ENCODE measurements around the gene CHST1.
A peak's percentile ranks its signal among the peaks of the same experiment; 100 is the strongest.

CHST1 gene

GRCh38 chr11:45647329-45647728, 18.1 kb downstream of the CHST1 start:
- Mint-ChIP-seq H3K27ac (no peak overlapping the region), H3K4me1 (no peaks in the 10 kb centered on the region), H3K9me3 (no peaks in the 10 kb centered on the region), H3K36me3 (no peaks in the 10 kb centered on the region), H3K4me3 (no peak overlapping the region)
- DNase-seq (ENCODE audit: low spot score in 2 of 2) (peak in 1 of 2 donors; percentile 39), ATAC-seq (peak; percentile 51)

- Mint-ChIP-seq H3K9me3 (no peaks in the 10 kb centered on the region), H3K4me3 (no peak overlapping the region), H3K27ac (no peak overlapping the region), H3K36me3 (no peaks in the 10 kb centered on the region), H3K4me1 (no peaks in the 10 kb centered on the region)
- ATAC-seq: peak; percentile 48
- DNase-seq (ENCODE audit: low spot score in 2 of 2): peak in 1 of 2 donors; percentile 45
These were observed 19.0 kb downstream of the CHST1 start for GRCh38 chr11:45646275-45646927.

- Mint-ChIP-seq H3K36me3 (no peaks in the 10 kb centered on the region), H3K4me3 (no peak overlapping the region), H3K4me1 (no peaks in the 10 kb centered on the region), H3K9me3 (no peaks in the 10 kb centered on the region), H3K27ac (no peak overlapping the region)
- DNase-seq (ENCODE audit: low spot score in 2 of 2): peak in 1 of 2 donors; percentile 22
- ATAC-seq: no peak
These were observed 20.2 kb downstream of the CHST1 start for GRCh38 chr11:45644981-45645889.

GRCh38 chr11:45643598-45644260, 21.7 kb downstream of the CHST1 start:
- DNase-seq (ENCODE audit: low spot score in 2 of 2) (peak in 1 of 2 donors; percentile 40), ATAC-seq (no peak)
- Mint-ChIP-seq H3K36me3 (no peaks in the 10 kb centered on the region), H3K4me3 (no peak overlapping the region), H3K9me3 (peaks cover 1% of the 10 kb centered on the region), H3K4me1 (no peaks in the 10 kb centered on the region), H3K27ac (no peak overlapping the region)

GRCh38 chr11:45641961-45642360, 23.5 kb downstream of the CHST1 start:
- H3K36me3 Mint-ChIP-seq: no peaks in the 10 kb centered on the region
- H3K27ac Mint-ChIP-seq: no peak overlapping the region
- H3K9me3 Mint-ChIP-seq: peaks cover 6% of the 10 kb centered on the region
- DNase-seq (ENCODE audit: low spot score in 2 of 2) (no peak), ATAC-seq (no peak)
- H3K4me1 Mint-ChIP-seq: no peaks in the 10 kb centered on the region
- no peak overlapping the region for H3K4me3 Mint-ChIP-seq

GRCh38 chr11:45638051-45638450, 27.4 kb downstream of the CHST1 start:
- Mint-ChIP-seq H3K27ac (no peak overlapping the region), H3K4me1 (no peaks in the 10 kb centered on the region), H3K9me3 (peaks cover 6% of the 10 kb centered on the region), H3K36me3 (no peaks in the 10 kb centered on the region), H3K4me3 (no peak overlapping the region)
- DNase-seq (ENCODE audit: low spot score in 2 of 2) (no peak), ATAC-seq (no peak)

GRCh38 chr11:45635907-45636306, 29.5 kb downstream of the CHST1 start:
- H3K36me3 Mint-ChIP-seq: no peaks in the 10 kb centered on the region
- H3K4me3 Mint-ChIP-seq: no peak overlapping the region
- H3K4me1 Mint-ChIP-seq: no peaks in the 10 kb centered on the region
- no peak overlapping the region for H3K27ac Mint-ChIP-seq
- peaks cover 6% of the 10 kb centered on the region for H3K9me3 Mint-ChIP-seq
- DNase-seq (ENCODE audit: low spot score in 2 of 2) (no peak), ATAC-seq (no peak)

GRCh38 chr11:45625611-45626010, 39.8 kb downstream of the CHST1 start:
- Mint-ChIP-seq H3K4me1 (no peaks in the 10 kb centered on the region), H3K27ac (no peak overlapping the region)

GRCh38 chr11:45624095-45624494, 41.3 kb downstream of the CHST1 start:
- no peaks in the 10 kb centered on the region for H3K36me3 Mint-ChIP-seq
- H3K4me1 Mint-ChIP-seq: no peaks in the 10 kb centered on the region
- no peaks in the 10 kb centered on the region for H3K9me3 Mint-ChIP-seq
- H3K4me3 Mint-ChIP-seq: no peak overlapping the region
- H3K27ac Mint-ChIP-seq: no peak overlapping the region
- no peak for ATAC-seq
- no peak for DNase-seq (ENCODE audit: low spot score in 2 of 2)

More at GRCh38 chr11:45625611-45626010, 39.8 kb downstream of the CHST1 start:
- DNase-seq (ENCODE audit: low spot score in 2 of 2) (no peak), ATAC-seq (no peak)
- H3K9me3 Mint-ChIP-seq: no peaks in the 10 kb centered on the region
- H3K4me3 Mint-ChIP-seq: no peak overlapping the region
- no peaks in the 10 kb centered on the region for H3K36me3 Mint-ChIP-seq

GRCh38 chr11:45622861-45623260, 42.6 kb downstream of the CHST1 start:
- H3K27ac Mint-ChIP-seq: no peak overlapping the region
- ATAC-seq: no peak
- no peaks in the 10 kb centered on the region for H3K36me3 Mint-ChIP-seq
- no peaks in the 10 kb centered on the region for H3K4me1 Mint-ChIP-seq
- no peak for DNase-seq (ENCODE audit: low spot score in 2 of 2)
- no peak overlapping the region for H3K4me3 Mint-ChIP-seq
- no peaks in the 10 kb centered on the region for H3K9me3 Mint-ChIP-seq

GRCh38 chr11:45622283-45622682, 43.1 kb downstream of the CHST1 start:
- ATAC-seq: no peak
- no peak for DNase-seq (ENCODE audit: low spot score in 2 of 2)
- Mint-ChIP-seq H3K4me3 (no peak overlapping the region), H3K4me1 (no peaks in the 10 kb centered on the region), H3K27ac (no peak overlapping the region), H3K36me3 (no peaks in the 10 kb centered on the region), H3K9me3 (no peaks in the 10 kb centered on the region)

- Mint-ChIP-seq H3K4me1 (no peaks in the 10 kb centered on the region), H3K27ac (no peak overlapping the region), H3K4me3 (no peak overlapping the region), H3K9me3 (no peaks in the 10 kb centered on the region), H3K36me3 (no peaks in the 10 kb centered on the region)
- ATAC-seq: no peak
- DNase-seq (ENCODE audit: low spot score in 2 of 2): no peak
These were observed 43.8 kb downstream of the CHST1 start for GRCh38 chr11:45621588-45621987.

GRCh38 chr11:45620243-45620642, 45.2 kb downstream of the CHST1 start:
- no peak for DNase-seq (ENCODE audit: low spot score in 2 of 2)
- peak; percentile 17 for ATAC-seq
- H3K4me1 Mint-ChIP-seq: no peaks in the 10 kb centered on the region
- H3K9me3 Mint-ChIP-seq: no peaks in the 10 kb centered on the region
- no peak overlapping the region for H3K27ac Mint-ChIP-seq
- H3K4me3 Mint-ChIP-seq: no peak overlapping the region
- H3K36me3 Mint-ChIP-seq: no peaks in the 10 kb centered on the region

GRCh38 chr11:45618897-45619296, 46.5 kb downstream of the CHST1 start:
- Mint-ChIP-seq H3K36me3 (no peaks in the 10 kb centered on the region), H3K4me1 (no peaks in the 10 kb centered on the region), H3K4me3 (no peak overlapping the region), H3K9me3 (no peaks in the 10 kb centered on the region), H3K27ac (no peak overlapping the region)
- ATAC-seq (no peak), DNase-seq (ENCODE audit: low spot score in 2 of 2) (no peak)

GRCh38 chr11:45617871-45618601, 47.4 kb downstream of the CHST1 start:
- no peak overlapping the region for H3K4me3 Mint-ChIP-seq
- DNase-seq (ENCODE audit: low spot score in 2 of 2) (no peak), ATAC-seq (no peak)
- no peaks in the 10 kb centered on the region for H3K9me3 Mint-ChIP-seq
- H3K27ac Mint-ChIP-seq: no peak overlapping the region
- no peaks in the 10 kb centered on the region for H3K4me1 Mint-ChIP-seq
- no peaks in the 10 kb centered on the region for H3K36me3 Mint-ChIP-seq

All from stimulated activated effector memory CD8-positive, alpha-beta T cell treated with anti-CD3 and anti-CD28 coated beads, Interleukin-12 subunit alpha, Interleukin-12 subunit beta, amount 100 ng/mL, for 72 hours (primary cell).